Keratinocyte (primary cell): Measurements from ENCODE around the gene LYRM7.

Source experiments
- EZH2 ChIP-seq: IDR thresholded peaks from one replicate; pipeline ENCODE4 v1.6.1; 2012; ENCODE audit warnings: inconsistent platforms, mild to moderate bottlenecking, low read length, moderate library complexity
- TF ChIP-seq, protein P1 (sequence below), 3 experiments: IDR thresholded peaks in 1 of 3; conservative IDR thresholded peaks in 1 of 3; optimal IDR thresholded peaks in 1 of 3; 2 replicates in 2 of 3; 3 replicates in 1 of 3; pipeline versions ENCODE3 to v1.5.1; 2011; ENCODE audit warnings: low read length in 3 of 3, mild to moderate bottlenecking in 3 of 3, moderate library complexity in 2 of 3, control low read depth in 1 of 3, inconsistent platforms in 1 of 3; ENCODE audit not compliant: insufficient read depth in 2 of 3; ENCODE audit errors: extremely low read depth in 1 of 3

DNA sequence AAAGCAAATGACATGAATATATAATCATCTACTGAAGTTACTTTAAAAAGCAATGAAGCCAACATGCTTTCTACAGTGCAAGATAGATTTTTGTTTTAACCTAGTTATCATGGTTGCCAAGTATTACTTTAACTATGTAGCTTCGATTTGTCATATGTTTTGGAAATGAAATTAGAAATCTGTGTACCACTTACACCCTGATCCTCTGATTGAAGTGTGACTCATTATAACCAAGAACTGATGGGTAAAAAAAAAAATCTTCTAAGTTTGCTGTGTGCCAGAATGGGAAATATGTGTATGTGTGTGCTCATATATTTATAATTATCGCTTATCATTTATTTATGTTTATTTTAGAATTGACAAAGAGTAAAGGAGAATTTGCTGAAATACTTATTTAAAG is 84.0 kb downstream of the LYRM7 start:
- TF ChIP-seq, protein P1, sequence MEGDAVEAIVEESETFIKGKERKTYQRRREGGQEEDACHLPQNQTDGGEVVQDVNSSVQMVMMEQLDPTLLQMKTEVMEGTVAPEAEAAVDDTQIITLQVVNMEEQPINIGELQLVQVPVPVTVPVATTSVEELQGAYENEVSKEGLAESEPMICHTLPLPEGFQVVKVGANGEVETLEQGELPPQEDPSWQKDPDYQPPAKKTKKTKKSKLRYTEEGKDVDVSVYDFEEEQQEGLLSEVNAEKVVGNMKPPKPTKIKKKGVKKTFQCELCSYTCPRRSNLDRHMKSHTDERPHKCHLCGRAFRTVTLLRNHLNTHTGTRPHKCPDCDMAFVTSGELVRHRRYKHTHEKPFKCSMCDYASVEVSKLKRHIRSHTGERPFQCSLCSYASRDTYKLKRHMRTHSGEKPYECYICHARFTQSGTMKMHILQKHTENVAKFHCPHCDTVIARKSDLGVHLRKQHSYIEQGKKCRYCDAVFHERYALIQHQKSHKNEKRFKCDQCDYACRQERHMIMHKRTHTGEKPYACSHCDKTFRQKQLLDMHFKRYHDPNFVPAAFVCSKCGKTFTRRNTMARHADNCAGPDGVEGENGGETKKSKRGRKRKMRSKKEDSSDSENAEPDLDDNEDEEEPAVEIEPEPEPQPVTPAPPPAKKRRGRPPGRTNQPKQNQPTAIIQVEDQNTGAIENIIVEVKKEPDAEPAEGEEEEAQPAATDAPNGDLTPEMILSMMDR (optimal IDR thresholded peaks at IDR 0.05 in 1 of 3, IDR thresholded peaks at IDR 0.05 in 1 of 3, conservative IDR thresholded peaks at IDR 0.05 in 1 of 3; ENCODE audit: extremely low read depth in 1 of 3, insufficient read depth in 2 of 3, low read length in 3 of 3), result no peak
- TF ChIP-seq EZH2, result no peak
